Heart left ventricle (tissue), 16 donors: ENCODE measurements around the gene ZNF782. TPM values are rescaled to one million over a fixed set of nuclear protein-coding genes. Genes with fewer than 3 reads are reported as not detected.

Source experiments
- ATAC-seq, 4 donors: fragments of 200-7000 bp; cut with Tn5 transposase; one replicate each; pipeline ENCODE4 v1.9.1; 2020 to 2022; ENCODE audit warnings: moderate library complexity in 4 of 4, mild to moderate bottlenecking in 3 of 4, moderate number of reproducible peaks in 1 of 4
- DNase-seq, 5 donors: peaks; one replicate each; pipeline ENCODE4 v3.0.0-alpha.2; 2020
- H3K27ac ChIP-seq, 12 donors: fragments of 200-600 bp; sonication (generic) in 4 of 12; one replicate each; pipeline versions ENCODE4 v1.5.0 to v1.8.0; 2016 to 2022; ENCODE audit warnings: mild to moderate bottlenecking in 2 of 12
- H3K27me3 ChIP-seq, 9 donors: fragments of 200-600 bp; sonication (generic) in 2 of 9; one replicate each; pipeline versions ENCODE4 v1.5.1 to v1.8.0; 2016 to 2022; ENCODE audit warnings: mild to moderate bottlenecking in 3 of 9
- H3K36me3 ChIP-seq, 9 donors: fragments of 200-600 bp; sonication (generic) in 2 of 9; one replicate each; pipeline versions ENCODE4 v1.5.0 to v1.8.0; 2018 to 2022; ENCODE audit warnings: mild to moderate bottlenecking in 2 of 9
- H3K4me1 ChIP-seq, 12 donors: fragments of 200-600 bp; sonication (generic) in 4 of 12; one replicate each; pipeline versions ENCODE4 v1.5.0 to v1.8.0; 2016 to 2022; ENCODE audit warnings: mild to moderate bottlenecking in 3 of 12
- H3K4me3 ChIP-seq, 12 donors: fragments of 200-600 bp; sonication (generic) in 4 of 12; one replicate each; pipeline versions ENCODE4 v1.5.0 to v1.8.0; 2017 to 2022; ENCODE audit warnings: mild to moderate bottlenecking in 9 of 12, moderate library complexity in 4 of 12
- H3K9me3 ChIP-seq, 12 donors: fragments of 200-600 bp; sonication (generic) in 4 of 12; one replicate each; pipeline versions ENCODE4 v1.5.0 to v1.8.0; 2016 to 2022; ENCODE audit warnings: mild to moderate bottlenecking in 1 of 12
- POLR2A ChIP-seq, 2 donors: fragments of 450-650 bp; IDR thresholded peaks; one replicate each; pipeline ENCODE4 v1.6.1; 2017; ENCODE audit warnings: antibody characterized with exemption in 2 of 2, mild to moderate bottlenecking in 2 of 2, moderate library complexity in 2 of 2
- WGBS, 4 donors: extraction: QIAGEN DNeasy Blood & Tissue Kit in 2 of 4; methylation state at CpG; one replicate each; pipeline versions ENCODE4 v1.1.5 to v1.1.7; 2013 to 2018; 5-methylcytosine and 5-hydroxymethylcytosine counted together
- intact Hi-C, 10 donors: fragments of 100-400 bp; cut with DNase I; formaldehyde crosslinking; loops; one replicate each; pipeline versions ENCODE4 v1.11.1 to v1.14.2; 2022
- polyA plus RNA-seq, 2 donors: library from polyadenylated mRNA; stranded (reverse); fragments of 200-250 nt; gene quantifications; one replicate each; pipeline ENCODE4 v1.2.3, GENCODE V29; 2013
- total RNA-seq, 9 donors: library from RNA; depleted of rRNA in 2 of 9; stranded (reverse); fragments of >200 nt in 2 of 9; fragmentation: NEBNext Ultra II Directional in 3 of 9; extraction: Animal tissue kit (Norgen Biotek cat#: 25700) in 3 of 9; gene quantifications; one replicate each; pipeline versions ENCODE4 v1.1.0 to v1.2.4, GENCODE V29; 2016 to 2023
- TF ChIP-seq, protein P1 (sequence below), 12 donors: fragments of 200-600 bp; sonication (generic) in 4 of 12; IDR thresholded peaks; one replicate each; pipeline versions ENCODE4 v1.5.0 to v1.8.0; 2018 to 2022; ENCODE audit warnings: antibody characterized with exemption in 12 of 12, mild to moderate bottlenecking in 5 of 12
- donor health status: ischemic (EF 13 %, LVEDD 7.1; RV severe dilation, severe dysfunction).
- donor health status: healthy with polysubstance abuse.
- donor health status: DM: no; HTN: yes; CAD: no.
- donor health status: DM: no; HTN: no; CAD: no.
- donor health status: ischemic (EF 25% LVEDD 6.9; RV normal size, moderate dysfunction).
- donor health status: ischemic (EF 25% LVEDD 5.7; RV mildly dilated, moderate dysfunction).
- donor health status: healthy.
- donor health status: DM: yes; HTN: yes; CAD: no.
- donor health status: ischemic (EF 35%, LVEDD 5.7; RV mildly dilated, moderate dysfunction).
- donor health status: nonischemic (EF 11% LVEDD 7.7; RV severe dilation, severe dysfunction).
- donor health status: DM: yes; HTN: yes; CAD: no.
- donor health status: PGD.
- donor health status: ischemic (EF 29% LVEDD 5.4; RV normal size, mild dysfunction).
- donor health status: nonischemic (EF 23%, LVEDD 6.1; RV moderate dilation, normal function).

ZNF782 gene
- total and polyA plus RNA-seq, 11 donors: 0.84 to 4.4 (median 2.8) TPM

GRCh38 chr9:96875461-96876142, 21.3 kb upstream of the ZNF782 start:
- WGBS, 4 donors: 1% methylated on average over 33 to 43 of the region's 43 CpGs
- Histone ChIP-seq H3K4me3 (peak overlapping the region; percentile 6 to 70 (median 52)), H3K36me3 (no peaks in the 10 kb centered on the region), H3K4me1 (peaks cover 0 to 29% (median 5%) of the 10 kb centered on the region in 12 donors), H3K27ac (peak overlapping the region in 5 of 12 donors; percentile 17 to 82 (median 48)), H3K9me3 (no peaks in the 10 kb centered on the region), H3K27me3 (peaks cover 5 to 45% (median 29%) of the 10 kb centered on the region in 9 donors)
- ATAC-seq (peak; percentile 67 to 81 (median 80)), DNase-seq (peak; percentile 22 to 72 (median 54))
- intact Hi-C loops: no loop called here
- TF ChIP-seq, protein P1, sequence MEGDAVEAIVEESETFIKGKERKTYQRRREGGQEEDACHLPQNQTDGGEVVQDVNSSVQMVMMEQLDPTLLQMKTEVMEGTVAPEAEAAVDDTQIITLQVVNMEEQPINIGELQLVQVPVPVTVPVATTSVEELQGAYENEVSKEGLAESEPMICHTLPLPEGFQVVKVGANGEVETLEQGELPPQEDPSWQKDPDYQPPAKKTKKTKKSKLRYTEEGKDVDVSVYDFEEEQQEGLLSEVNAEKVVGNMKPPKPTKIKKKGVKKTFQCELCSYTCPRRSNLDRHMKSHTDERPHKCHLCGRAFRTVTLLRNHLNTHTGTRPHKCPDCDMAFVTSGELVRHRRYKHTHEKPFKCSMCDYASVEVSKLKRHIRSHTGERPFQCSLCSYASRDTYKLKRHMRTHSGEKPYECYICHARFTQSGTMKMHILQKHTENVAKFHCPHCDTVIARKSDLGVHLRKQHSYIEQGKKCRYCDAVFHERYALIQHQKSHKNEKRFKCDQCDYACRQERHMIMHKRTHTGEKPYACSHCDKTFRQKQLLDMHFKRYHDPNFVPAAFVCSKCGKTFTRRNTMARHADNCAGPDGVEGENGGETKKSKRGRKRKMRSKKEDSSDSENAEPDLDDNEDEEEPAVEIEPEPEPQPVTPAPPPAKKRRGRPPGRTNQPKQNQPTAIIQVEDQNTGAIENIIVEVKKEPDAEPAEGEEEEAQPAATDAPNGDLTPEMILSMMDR (IDR thresholded peaks at IDR 0.05): peak in 4 of 12 donors; percentile 0 to 34 (median 14)
- TF ChIP-seq POLR2A (IDR thresholded peaks at IDR 0.05): no peak

DNA sequence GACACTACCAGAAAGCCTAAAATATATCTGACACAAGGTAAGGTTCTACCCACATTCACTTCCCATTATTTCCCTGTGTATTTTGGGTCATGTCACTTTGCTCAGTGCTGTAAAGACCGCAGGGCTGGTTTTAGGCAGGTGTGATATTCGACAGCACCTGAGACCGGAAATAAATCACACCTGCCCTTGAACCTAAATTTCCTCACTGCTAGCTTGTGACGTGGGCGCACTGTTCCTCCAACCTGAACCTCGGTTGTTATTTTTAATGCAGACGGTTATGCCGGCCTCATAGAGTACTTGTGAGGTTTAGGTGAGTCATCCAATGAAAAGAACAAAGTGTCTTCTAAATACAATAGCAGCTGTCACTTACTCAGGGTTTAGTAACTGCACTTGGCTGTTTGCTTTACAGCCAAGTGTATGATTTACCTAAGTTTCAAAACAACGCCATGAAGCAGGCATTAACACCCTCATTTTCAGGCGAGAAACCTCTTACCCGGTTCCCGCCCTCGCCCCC, 20.7 kb upstream of the ZNF782 start:
- WGBS, 4 donors: 35 to 46% (median 39%) methylated on average over 13 of the region's 13 CpGs
- H3K4me3 ChIP-seq: peak overlapping the region; percentile 6 to 70 (median 52)
- peaks cover 0 to 29% (median 5%) of the 10 kb centered on the region in 12 donors for H3K4me1 ChIP-seq
- TF ChIP-seq, protein P1 (IDR thresholded peaks at IDR 0.05): no peak
- TF ChIP-seq POLR2A (IDR thresholded peaks at IDR 0.05): no peak
- H3K9me3 ChIP-seq: no peaks in the 10 kb centered on the region
- H3K27ac ChIP-seq: peak overlapping the region in 5 of 12 donors; percentile 17 to 82 (median 48)
- peak in 1 of 5 donors; percentile 44 for DNase-seq
- H3K27me3 ChIP-seq: peaks cover 5 to 45% (median 29%) of the 10 kb centered on the region in 9 donors
- no peaks in the 10 kb centered on the region for H3K36me3 ChIP-seq
- intact Hi-C loops: no loop called here
- ATAC-seq: peak in 3 of 4 donors; percentile 60 to 91 (median 75)

DNA sequence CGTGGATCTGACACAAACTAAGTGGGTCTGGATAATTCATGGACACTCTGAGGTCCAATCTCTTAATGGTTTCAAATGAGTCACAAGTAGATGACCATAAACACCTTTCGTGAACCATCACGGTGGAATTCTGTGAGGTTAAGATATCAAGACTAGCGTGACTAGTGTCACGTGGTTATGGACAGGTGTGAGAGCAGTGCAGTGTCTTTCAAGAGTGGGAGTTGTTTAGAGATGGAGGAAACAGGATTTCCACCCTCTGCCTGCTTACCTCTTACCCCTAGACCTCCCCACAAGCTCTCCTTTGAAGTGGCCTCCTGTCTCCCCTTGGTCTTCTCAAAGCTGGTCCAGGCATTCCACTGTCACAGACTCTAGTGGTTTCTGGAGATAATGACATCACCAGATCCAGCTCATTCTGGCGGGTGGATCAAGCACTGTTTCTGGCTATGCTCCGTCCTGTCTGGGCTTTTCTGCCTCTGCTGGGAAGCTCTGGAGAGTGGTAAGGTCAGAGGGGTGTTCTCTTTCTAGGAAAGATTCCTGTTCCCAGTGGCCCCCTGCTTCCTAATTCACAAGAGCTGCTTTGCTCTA, 20.0 kb upstream of the ZNF782 start:
- Histone ChIP-seq H3K27me3 (peaks cover 5 to 45% (median 29%) of the 10 kb centered on the region in 9 donors), H3K27ac (peak overlapping the region in 2 of 12 donors; percentile 48 to 82), H3K36me3 (no peaks in the 10 kb centered on the region), H3K4me1 (peaks cover 0 to 29% (median 5%) of the 10 kb centered on the region in 12 donors), H3K4me3 (no peak overlapping the region), H3K9me3 (no peaks in the 10 kb centered on the region)
- WGBS, 4 donors: 74 to 83% (median 80%) methylated on average over 7 of the region's 7 CpGs
- DNase-seq (no peak), ATAC-seq (no peak)
- intact Hi-C loops: no loop called here
- TF ChIP-seq POLR2A (IDR thresholded peaks at IDR 0.05): no peak
- TF ChIP-seq, protein P1 (IDR thresholded peaks at IDR 0.05): no peak

DNA sequence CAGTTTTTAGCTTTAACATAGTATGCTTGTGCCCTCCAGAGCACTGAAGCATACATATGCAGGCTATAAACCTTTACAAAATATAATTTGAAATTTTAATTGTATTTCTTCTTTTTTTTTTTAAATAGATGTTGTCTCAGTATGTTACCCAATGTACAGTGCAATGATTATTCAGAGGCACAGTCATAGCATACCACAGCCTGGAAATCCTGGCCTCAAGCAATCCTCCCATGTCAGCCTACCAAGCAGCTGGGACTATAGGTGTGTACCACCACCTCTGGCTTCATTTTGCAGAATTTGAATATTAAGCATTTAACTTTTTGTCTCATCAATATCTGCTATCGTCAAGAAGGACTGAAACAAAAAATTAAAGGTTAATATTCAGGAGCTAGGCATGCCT, 16.9 kb upstream of the ZNF782 start:
- H3K4me3 ChIP-seq: no peak overlapping the region
- DNase-seq (no peak), ATAC-seq (no peak)
- peaks cover 0 to 17% (median 2%) of the 10 kb centered on the region in 12 donors for H3K4me1 ChIP-seq
- intact Hi-C loops: no loop called here
- 82 to 95% (median 86%) methylated on average over 1 of the region's 1 CpG for WGBS, 4 donors
- no peaks in the 10 kb centered on the region for H3K9me3 ChIP-seq
- no peak overlapping the region for H3K27ac ChIP-seq
- no peak for TF ChIP-seq POLR2A (IDR thresholded peaks at IDR 0.05)
- TF ChIP-seq, protein P1 (IDR thresholded peaks at IDR 0.05): no peak
- peaks cover 0 to 18% (median 4%) of the 10 kb centered on the region in 9 donors for H3K27me3 ChIP-seq
- H3K36me3 ChIP-seq: no peaks in the 10 kb centered on the region
